HCT116 (cell line): Measurements from ENCODE around the gene COMMD4. TPM values are rescaled to one million over a fixed set of nuclear protein-coding genes. Genes with fewer than 3 reads are reported as not detected.
"Not testable (repeated sequence)": the region's sequence is repeated elsewhere in the genome, so short reads cannot be mapped to it uniquely, and the experiment has no call there.

Source experiments
- ATAC-seq: fragments of 200-7000 bp; cut with Tn5 transposase; 2 replicates; pipeline ENCODE4 v1.9.1; 2020; ENCODE audit warnings: mild to moderate bottlenecking, moderate library complexity
- BruUV-seq: library from RNA; stranded (reverse); fragments of 400-500 nt; replicated peaks from 2 replicates; lab custom pipeline; 2021; lab: Mats Ljungman, UMichigan
- CTCF ChIA-PET: fragments of 300-600 bp; sonication (Branson Sonifier 250); formaldehyde crosslinking; loops from one replicate; lab custom pipeline; 2021; ENCODE audit warnings: antibody characterized with exemption; lab: Charles Lee
- POLR2A ChIA-PET: fragments of 300-600, 350-600 bp; sonication (Branson Sonifier 250); formaldehyde crosslinking; loops from one replicate; lab custom pipeline; 2021; ENCODE audit warnings: antibody characterized with exemption; lab: Charles Lee
- RAD21 ChIA-PET, 2 experiments: fragments of 300-600 bp; sonication (Branson Sonifier 250); formaldehyde crosslinking; loops; one replicate each; lab custom pipeline; 2023; ENCODE audit warnings: low total read pairs in 2 of 2; ENCODE audit not compliant: uncharacterized antibody in 2 of 2, unreplicated experiment in 2 of 2, low non-redundant PET in 1 of 2; lab: Charles Lee
- DNase-seq: peaks from one replicate; pipeline ENCODE4 v3.0.0-alpha.2; 2010; ENCODE audit warnings: low read depth, low spot score
- H2AFZ ChIP-seq: fragments of 200-600 bp; shearing (Covaris generic), sonication (generic); 2 replicates; pipeline ENCODE4 v1.6.1; 2017; ENCODE audit warnings: low read depth, mixed run types, mixed read lengths, antibody characterized with exemption, low read length; ENCODE audit not compliant: poor library complexity, severe bottlenecking
- H3K27ac ChIP-seq: 2 replicates; pipeline ENCODE4 v1.5.1; 2012; ENCODE audit warnings: low read depth, low read length
- H3K27me3 ChIP-seq: fragments of 200-600 bp; sonication (generic); 2 replicates; pipeline ENCODE4 v1.6.1; 2016; ENCODE audit warnings: mixed run types, low read length, mixed read lengths; ENCODE audit not compliant: insufficient read depth
- H3K36me3 ChIP-seq, 2 experiments: fragments of 200-500 bp in 1 of 2; fragments of 200-600 bp in 1 of 2; sonication (Bioruptor generic) in 1 of 2; sonication (generic) in 1 of 2; 2 replicates each; pipeline versions ENCODE4 v1.5.1 to v1.6.1; 2014 to 2016; ENCODE audit warnings: low read length in 2 of 2, inconsistent platforms in 1 of 2, mixed read lengths in 1 of 2, mixed run types in 1 of 2; ENCODE audit not compliant: insufficient read depth in 2 of 2, control insufficient read depth in 1 of 2
- H3K4me1 ChIP-seq, 2 experiments: fragments of 200-600 bp in 1 of 2; sonication (generic) in 1 of 2; 2 replicates each; pipeline versions ENCODE4 v1.5.1 to v1.6.1; 2012 to 2017; ENCODE audit warnings: low read length in 2 of 2, inconsistent platforms in 1 of 2, mild to moderate bottlenecking in 1 of 2, mixed read lengths in 1 of 2, mixed run types in 1 of 2, moderate library complexity in 1 of 2; ENCODE audit not compliant: insufficient read depth in 2 of 2, control insufficient read depth in 1 of 2
- H3K4me2 ChIP-seq: fragments of 200-600 bp; sonication (generic); 2 replicates; pipeline ENCODE4 v1.6.1; 2017; ENCODE audit warnings: mixed run types, low read length, mixed read lengths
- H3K4me3 ChIP-seq, 2 experiments: fragments of 200-600 bp in 1 of 2; sonication (generic) in 1 of 2; replicated peaks in 1 of 2; 2 replicates each; pipeline ENCODE4 v1.5.1; 2011 to 2016; ENCODE audit warnings: low read length in 2 of 2, control low read depth in 1 of 2, low read depth in 1 of 2, mild to moderate bottlenecking in 1 of 2, mixed read lengths in 1 of 2, mixed run types in 1 of 2
- H3K79me2 ChIP-seq: fragments of 200-600 bp; sonication (generic); 2 replicates; pipeline ENCODE4 v1.6.1; 2017; ENCODE audit warnings: mild to moderate bottlenecking, mixed run types, low read length, moderate library complexity, mixed read lengths; ENCODE audit not compliant: insufficient read depth
- H3K9ac ChIP-seq: fragments of 200-600 bp; sonication (generic); 2 replicates; pipeline ENCODE4 v1.6.1; 2016; ENCODE audit warnings: low read length, mixed read lengths
- H3K9me2 ChIP-seq: fragments of 200-600 bp; sonication (generic), shearing (Covaris generic); 2 replicates; pipeline ENCODE4 v1.6.1; 2017; ENCODE audit warnings: mixed run types, mild to moderate bottlenecking, moderate library complexity; ENCODE audit not compliant: insufficient read depth
- H3K9me3 ChIP-seq, 2 experiments: fragments of 200-500 bp in 1 of 2; fragments of 200-600 bp in 1 of 2; sonication (Bioruptor generic) in 1 of 2; sonication (generic) in 1 of 2; 2 replicates each; pipeline ENCODE4 v1.6.1; 2014 to 2017; ENCODE audit warnings: low read length in 2 of 2, mixed read lengths in 2 of 2, inconsistent platforms in 1 of 2, low read depth in 1 of 2, mild to moderate bottlenecking in 1 of 2, mixed run types in 1 of 2, moderate library complexity in 1 of 2; ENCODE audit not compliant: control insufficient read depth in 1 of 2, insufficient read depth in 1 of 2
- H4K20me1 ChIP-seq: fragments of 200-600 bp; sonication (generic), shearing (Covaris generic); 2 replicates; pipeline ENCODE4 v1.6.1; 2017; ENCODE audit warnings: mixed run types, mild to moderate bottlenecking, moderate library complexity; ENCODE audit not compliant: insufficient read depth
- intact Hi-C: fragments of 100-400 bp; cut with micrococcal nuclease; formaldehyde crosslinking; loops from 2 replicates; pipeline ENCODE4 v1.10.0; 2022
- total RNA-seq: library from RNA; stranded (reverse); gene quantifications from one replicate; pipeline ENCODE4 v1.2.1, GENCODE V29; 2021; ENCODE audit not compliant: unreplicated experiment
- TF ChIP-seq, protein P1 (sequence below), 3 experiments: fragments of 200-600 bp in 1 of 3; sonication (generic) in 1 of 3; IDR thresholded peaks in 2 of 3; conservative IDR thresholded peaks in 1 of 3; 2 replicates each; pipeline ENCODE4 v1.5.1; 2012 to 2017; ENCODE audit warnings: low read depth in 2 of 3, low read length in 2 of 3, antibody characterized with exemption in 1 of 3, borderline replicate concordance in 1 of 3, control low read depth in 1 of 3, mild to moderate bottlenecking in 1 of 3, mixed read lengths in 1 of 3, mixed run types in 1 of 3, moderate library complexity in 1 of 3; ENCODE audit not compliant: insufficient read depth in 1 of 3

Gene COMMD4
- total RNA-seq, 1 experiment from 2014 or later = 141 TPM

DNA sequence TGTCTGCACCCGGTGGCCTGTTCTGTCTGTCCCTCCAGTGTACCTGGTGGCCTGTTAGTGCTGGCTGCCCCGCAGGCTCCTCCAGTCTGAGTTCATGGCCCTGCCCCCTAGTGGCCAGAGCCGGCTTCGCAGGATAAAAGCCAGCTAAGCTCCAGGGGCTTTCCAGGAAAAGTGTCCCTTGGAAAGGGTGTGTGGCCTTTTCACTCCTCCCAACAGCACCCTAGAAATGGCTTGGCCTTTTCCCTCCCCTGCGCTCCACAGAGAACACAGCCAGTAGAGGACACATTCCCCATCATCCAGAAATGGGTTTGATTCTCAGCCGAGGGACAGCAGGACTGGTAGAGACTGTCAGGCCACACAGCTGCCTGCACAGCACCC, 36.6 kb upstream of the COMMD4 start:
- H3K27ac ChIP-seq, H4K20me1 ChIP-seq, H3K4me1 ChIP-seq, DNase-seq, H3K9ac ChIP-seq, H3K79me2 ChIP-seq, H3K27me3 ChIP-seq, H3K9me2 ChIP-seq, intact Hi-C loops, H3K4me3 ChIP-seq, BruUV-seq, POLR2A ChIA-PET, H2AFZ ChIP-seq, RAD21 ChIA-PET, H3K36me3 ChIP-seq, H3K9me3 ChIP-seq: not testable (repeated sequence)
- ATAC-seq = peak; percentile 96
- CTCF ChIA-PET = interaction anchor here (1.5 kb wide), 1 partner anchor 304 kb away, joined by 3 read pairs; no protein-coding TSS in a partner anchor
- H3K4me2 ChIP-seq = peak overlapping the region; percentile 35; the same call in 1 of the 2 replicates
- TF ChIP-seq, protein P1, sequence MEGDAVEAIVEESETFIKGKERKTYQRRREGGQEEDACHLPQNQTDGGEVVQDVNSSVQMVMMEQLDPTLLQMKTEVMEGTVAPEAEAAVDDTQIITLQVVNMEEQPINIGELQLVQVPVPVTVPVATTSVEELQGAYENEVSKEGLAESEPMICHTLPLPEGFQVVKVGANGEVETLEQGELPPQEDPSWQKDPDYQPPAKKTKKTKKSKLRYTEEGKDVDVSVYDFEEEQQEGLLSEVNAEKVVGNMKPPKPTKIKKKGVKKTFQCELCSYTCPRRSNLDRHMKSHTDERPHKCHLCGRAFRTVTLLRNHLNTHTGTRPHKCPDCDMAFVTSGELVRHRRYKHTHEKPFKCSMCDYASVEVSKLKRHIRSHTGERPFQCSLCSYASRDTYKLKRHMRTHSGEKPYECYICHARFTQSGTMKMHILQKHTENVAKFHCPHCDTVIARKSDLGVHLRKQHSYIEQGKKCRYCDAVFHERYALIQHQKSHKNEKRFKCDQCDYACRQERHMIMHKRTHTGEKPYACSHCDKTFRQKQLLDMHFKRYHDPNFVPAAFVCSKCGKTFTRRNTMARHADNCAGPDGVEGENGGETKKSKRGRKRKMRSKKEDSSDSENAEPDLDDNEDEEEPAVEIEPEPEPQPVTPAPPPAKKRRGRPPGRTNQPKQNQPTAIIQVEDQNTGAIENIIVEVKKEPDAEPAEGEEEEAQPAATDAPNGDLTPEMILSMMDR (IDR thresholded peaks at IDR 0.05 in 2 of 3, conservative IDR thresholded peaks at IDR 0.05 in 1 of 3; ENCODE audit: borderline replicate concordance in 1 of 3, insufficient read depth in 1 of 3, low read depth in 2 of 3, low read length in 2 of 3) = peak; percentile 35 to 80 (median 45)

DNA sequence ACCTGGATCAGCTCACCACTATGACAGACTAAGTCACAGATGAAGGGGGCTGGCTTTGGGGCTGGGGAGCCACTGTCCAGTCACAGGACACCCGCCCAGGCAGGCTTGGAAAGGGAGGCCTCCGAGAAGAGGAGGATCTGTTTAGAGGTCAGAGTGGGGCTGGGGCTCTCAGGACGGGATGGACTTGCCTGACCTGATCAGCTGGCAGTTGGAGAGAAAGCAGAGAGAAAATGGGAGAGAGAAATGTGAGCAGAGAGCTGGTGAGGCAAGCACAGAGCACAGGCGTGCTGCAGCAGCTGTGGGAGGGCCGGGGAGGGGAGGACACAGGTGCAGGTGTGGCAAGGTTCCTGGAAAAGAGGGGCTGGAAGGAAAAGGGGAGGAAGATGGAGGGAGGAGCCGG, 35.8 kb upstream of the COMMD4 start:
- CTCF ChIA-PET = interaction anchor here (1.0 to 1.5 kb wide), 2 partner anchors 305 to 1235 kb away, joined by 3 to 5 read pairs; no protein-coding TSS in a partner anchor
- H3K4me2 ChIP-seq, DNase-seq, H3K27me3 ChIP-seq, H4K20me1 ChIP-seq, BruUV-seq, H3K4me3 ChIP-seq, H3K9me2 ChIP-seq, H3K79me2 ChIP-seq, H3K4me1 ChIP-seq, RAD21 ChIA-PET, H2AFZ ChIP-seq, H3K9ac ChIP-seq, H3K36me3 ChIP-seq, intact Hi-C loops, ATAC-seq, H3K27ac ChIP-seq, H3K9me3 ChIP-seq, POLR2A ChIA-PET: not testable (repeated sequence)
